NCI-H1930 (cell line): ENCODE results near the gene PAK4.
A peak's percentile ranks its signal among the peaks of the same experiment; 100 is the strongest.
"Not testable (repeated sequence)": the region's sequence is repeated elsewhere in the genome, so short reads cannot be mapped to it uniquely, and the experiment has no call there.

Experiments used
- DNase-seq, 2 experiments: peaks; one replicate each; lab custom pipeline; 2025; lab: John Stamatoyannopoulos, UW

PAK4 gene

GRCh38 chr19:39100500-39101166 lies 25.0 kb upstream of the PAK4 start:
- no peak for DNase-seq

GRCh38 chr19:39103151-39103550 lies 22.4 kb upstream of the PAK4 start:
- DNase-seq = no peak

- DNase-seq = no peak
Measured at GRCh38 chr19:39104186-39104596, 21.4 kb upstream of the PAK4 start.

- DNase-seq = no peak
Measured at GRCh38 chr19:39106194-39106593, 19.4 kb upstream of the PAK4 start.

GRCh38 chr19:39109641-39110040 lies 15.9 kb upstream of the PAK4 start:
- DNase-seq = no peak

DNA sequence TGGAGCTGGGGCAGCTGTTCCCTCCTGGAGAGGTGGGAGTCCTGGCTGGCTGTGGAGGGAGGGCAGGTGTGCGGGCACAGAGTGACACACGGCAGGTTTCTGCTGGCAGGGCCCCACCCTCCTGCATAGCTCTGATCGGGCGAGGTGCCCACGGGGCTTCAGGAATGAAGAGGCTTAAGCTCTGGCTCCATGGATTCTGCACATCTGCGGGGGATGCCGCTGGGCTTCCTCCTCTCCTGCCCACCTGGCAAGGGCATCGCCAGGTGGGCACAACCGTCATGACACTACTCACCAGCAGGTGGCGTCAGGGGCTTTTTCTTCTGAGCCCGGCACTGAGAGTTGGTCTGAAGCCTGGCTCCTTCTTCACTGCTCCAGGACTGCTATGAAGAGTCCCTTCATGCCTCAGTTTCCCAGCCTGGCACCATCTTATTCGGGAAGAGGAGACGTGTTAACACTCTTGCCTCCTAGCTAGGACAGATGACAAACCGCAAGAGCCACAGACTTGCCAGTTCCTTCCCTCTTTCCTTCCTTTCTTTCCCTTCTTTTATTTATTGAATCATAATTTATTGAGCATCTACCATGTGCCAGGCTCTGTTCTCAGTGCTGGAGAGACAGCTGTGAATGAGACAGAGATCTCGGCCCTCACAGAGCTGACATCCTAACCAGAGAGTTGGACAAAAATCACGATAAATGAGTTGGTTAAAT lies 15.2 kb upstream of the PAK4 start:
- DNase-seq = peak in 1 of 2 experiments; percentile 35

DNA sequence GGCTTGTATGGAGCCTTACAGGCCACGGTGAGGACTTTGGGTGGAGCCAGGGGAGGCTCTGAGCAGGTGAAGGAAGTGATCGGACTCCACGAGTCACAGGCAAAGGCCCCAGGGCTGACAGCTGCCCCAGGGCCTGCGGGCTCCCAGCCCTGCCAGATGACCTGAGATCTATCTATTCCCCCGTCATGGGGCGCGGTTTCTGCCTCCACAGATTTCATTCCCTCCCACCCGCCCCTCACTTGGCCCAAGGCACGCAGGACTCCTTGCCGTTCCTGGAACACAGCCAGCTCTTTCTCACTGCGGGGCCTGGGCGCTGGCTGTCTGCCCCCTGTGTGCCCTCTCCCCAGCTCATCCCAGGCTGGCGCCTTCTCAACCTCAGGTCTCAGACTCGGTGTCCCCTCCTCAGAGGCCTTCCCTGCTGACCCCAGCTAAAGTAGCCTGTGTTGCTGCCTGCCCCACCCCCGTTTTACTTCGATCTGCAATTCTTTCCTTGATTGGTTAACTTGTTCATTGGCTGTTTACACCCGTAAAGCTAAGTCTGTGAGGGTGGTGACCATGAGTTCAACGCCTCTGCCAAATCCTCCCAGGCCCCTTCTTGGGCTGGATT lies 13.9 kb upstream of the PAK4 start:
- DNase-seq = no peak

DNA sequence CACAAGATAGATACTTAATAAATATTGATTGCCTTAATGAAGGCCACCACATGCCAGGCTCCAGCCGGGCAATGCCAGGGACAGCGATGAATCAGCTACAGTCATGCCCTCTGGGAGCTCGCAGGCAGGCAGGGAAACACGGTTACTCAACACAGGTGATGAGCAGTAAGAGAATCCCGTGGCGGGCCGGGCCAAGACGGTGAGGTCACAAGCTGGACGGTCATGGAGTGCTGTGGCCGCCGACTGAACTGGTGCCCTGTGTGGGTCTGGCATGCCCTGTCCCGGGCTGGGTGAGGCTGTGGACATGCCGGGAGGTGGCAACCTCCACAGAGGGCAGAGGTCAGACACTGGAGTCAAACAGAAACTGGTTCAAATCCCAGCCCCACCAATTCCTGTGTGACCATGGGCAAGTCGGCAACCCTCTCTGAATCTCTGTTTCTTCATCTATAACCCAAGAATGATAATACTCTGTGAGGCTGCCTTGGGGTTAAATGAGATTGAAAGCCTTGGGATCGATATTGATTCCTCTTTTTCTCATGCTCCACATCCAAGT lies 13.2 kb upstream of the PAK4 start:
- DNase-seq = no peak

DNA sequence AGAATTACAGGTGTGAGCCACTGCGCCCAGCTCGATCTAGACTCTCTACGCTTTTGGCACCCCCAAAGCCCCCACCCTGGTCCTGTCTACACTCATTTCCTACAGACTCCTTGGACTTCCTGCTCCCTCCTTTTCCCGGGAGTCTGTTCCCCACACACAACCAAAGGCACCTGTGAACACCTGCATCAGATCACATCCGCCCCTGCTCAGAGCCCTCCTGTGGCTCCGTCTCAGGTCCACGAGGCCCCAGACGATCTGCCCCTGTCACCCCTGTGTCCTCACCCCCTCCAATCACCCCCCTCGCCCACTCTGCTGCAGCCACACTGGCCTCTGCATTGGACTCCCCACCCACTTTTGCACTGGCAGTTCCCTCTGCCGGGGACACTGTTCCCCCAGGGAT lies 12.4 kb upstream of the PAK4 start:
- no peak for DNase-seq

DNA sequence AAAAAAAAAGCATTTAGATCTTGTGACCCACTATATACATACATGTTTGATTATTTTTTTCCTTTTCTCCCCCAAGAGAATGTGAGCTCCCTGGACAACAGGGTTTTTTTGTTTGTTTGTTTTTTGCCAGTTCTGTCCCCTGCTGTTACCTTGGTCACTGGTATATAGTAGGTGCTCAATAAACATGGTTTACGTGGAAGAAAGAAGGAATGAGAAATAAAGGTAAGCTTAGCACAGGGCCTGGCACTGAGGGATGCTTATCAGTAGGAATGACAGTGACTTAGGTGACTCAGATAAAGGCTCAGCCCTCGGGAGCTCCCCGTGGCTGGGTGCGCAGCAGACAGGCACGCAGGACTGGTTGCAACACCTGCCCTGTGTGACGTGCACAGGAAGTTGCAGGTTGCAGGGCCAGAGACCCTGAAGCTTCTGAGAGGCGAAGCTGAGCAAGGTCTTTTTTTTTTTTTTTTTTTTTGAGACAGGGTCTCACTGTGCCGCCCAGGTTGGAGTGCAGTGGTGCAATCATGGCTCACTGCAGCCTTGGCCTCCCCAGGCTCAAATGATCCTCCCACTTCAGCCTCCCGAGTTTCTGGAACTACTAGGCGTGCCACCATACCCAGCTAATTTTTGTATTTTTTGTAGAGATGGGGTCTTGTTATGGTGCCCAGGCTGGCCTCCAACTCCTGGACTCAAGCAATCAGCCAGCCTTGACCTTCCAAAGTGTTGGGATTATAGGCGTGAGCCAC lies 10.3 kb upstream of the PAK4 start:
- no peak for DNase-seq

DNA sequence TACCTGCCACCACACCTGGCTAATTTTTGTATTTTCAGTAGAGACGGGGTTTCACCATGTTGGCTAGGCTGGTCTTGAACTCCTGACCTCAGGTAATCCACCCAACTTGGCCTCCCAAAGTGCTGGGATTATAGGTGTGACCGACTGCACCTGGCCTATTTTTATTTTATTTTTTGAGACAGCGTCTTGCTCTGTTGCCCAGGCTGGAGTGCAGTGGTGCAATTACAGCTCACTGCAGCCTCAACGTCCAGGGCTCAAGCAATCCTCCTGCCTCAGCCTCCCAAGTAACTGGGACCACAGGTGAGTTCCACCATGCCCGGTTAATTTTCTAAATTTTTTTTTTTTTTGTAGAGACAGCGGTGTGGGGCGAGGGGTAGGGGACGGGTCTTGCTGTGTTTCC lies 8.6 kb upstream of the PAK4 start:
- DNase-seq = not testable (repeated sequence)

DNA sequence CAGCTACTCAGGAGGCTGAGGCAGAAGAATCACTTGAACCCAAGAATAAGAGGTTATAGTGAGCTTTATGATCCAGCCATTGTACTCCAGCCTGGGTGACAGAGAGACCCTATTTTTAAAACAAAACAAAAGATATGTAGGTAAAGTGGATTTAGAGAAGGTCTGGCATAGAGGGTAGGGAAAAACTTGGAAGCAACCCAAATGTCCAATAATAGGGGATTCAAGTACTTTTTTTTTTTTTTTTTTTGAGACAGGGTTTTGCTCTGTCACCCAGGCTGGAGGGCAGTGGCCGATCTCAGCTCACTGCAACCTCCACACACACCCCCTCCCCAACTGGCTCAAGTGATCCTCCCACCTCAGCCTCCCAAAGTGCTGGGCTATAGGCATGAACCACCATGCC lies 5.8 kb upstream of the PAK4 start:
- no peak for DNase-seq

GRCh38 chr19:39122934-39123731 lies 2.5 kb upstream of the PAK4 start:
- no peak for DNase-seq

GRCh38 chr19:39124136-39124764 lies 1.3 kb upstream of the PAK4 start:
- DNase-seq = no peak

DNA sequence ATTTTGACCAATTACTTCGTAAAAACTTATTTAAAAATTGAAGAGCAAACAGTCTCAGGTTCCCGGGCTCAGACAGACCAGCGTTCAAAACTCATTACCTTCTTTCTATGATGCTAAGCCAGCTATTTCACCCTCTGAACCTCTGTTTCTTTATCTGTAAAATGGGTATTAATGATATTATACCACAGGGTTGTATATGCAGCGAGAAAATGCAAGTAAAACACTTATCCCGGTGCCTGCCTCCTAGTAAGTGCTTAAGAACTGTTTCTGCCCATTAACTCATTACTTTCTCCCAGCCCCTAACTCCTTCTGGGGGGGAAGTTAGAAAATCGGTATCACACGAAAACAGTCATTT lies 410 bp upstream of the PAK4 start:
- no peak for DNase-seq

- DNase-seq = no peak
Measured at GRCh38 chr19:39126312-39127187, 964 bp downstream of the PAK4 start.

DNA sequence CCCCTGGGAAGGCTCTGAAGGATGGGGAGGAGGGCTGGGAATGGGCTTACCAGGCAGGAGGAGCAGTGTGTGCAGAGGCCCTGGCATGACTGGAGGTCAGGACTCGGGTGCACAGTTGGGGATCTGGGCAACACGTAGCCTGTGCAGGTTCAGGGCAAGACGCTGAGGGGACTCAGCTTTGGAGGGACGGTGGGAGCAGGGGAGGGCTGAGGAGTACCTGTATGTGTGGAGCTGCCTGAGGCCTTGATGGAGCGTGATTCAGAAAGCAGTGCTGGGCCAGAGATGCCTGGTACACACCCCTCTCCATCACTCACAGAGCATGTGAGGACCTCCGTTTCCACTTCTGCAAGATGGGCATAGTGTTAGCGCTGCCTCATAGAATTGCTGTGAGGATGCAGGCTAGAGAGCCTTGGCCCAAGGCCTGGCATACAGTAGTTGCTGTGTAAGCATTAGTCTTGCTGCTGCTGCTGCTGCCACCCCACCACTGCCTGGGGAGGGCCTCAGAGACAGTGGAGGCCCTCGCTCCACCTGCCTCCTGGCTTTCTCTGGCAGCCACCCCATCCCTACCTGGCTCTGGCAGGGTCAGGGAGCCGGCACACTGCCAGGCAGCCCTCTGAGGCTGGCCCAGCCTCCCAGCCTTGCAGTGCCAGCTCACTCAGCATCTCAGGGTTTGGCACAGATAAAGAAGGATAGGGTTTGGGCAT lies 2.4 kb downstream of the PAK4 start:
- no peak for DNase-seq

DNA sequence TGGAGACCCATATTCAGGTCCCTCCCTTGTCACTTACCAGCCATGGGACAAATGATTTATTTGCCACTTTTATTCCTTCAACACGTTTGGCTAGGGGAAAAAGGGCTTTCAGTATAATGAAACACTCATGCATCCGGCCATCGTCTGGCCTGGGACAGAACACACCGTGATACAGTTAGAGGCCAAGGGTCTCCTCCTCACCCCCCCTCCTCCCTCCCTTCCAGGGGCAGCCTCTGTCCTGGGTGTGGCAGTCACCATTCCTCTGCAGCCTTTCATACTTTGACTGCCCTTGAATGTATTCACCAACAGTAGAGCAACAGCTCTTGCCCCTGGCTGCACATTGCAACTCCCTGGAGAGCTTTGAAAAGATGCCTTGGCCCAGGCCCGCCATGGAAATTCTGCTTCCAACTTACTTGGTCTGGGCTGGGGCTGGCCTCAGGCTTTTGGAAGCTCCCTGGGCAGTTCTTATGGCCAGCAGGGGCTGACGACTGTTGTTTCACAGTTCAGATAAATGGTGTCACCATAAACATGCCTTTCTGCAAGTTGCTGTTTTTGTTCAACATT lies 3.0 kb downstream of the PAK4 start:
- no peak for DNase-seq

DNA sequence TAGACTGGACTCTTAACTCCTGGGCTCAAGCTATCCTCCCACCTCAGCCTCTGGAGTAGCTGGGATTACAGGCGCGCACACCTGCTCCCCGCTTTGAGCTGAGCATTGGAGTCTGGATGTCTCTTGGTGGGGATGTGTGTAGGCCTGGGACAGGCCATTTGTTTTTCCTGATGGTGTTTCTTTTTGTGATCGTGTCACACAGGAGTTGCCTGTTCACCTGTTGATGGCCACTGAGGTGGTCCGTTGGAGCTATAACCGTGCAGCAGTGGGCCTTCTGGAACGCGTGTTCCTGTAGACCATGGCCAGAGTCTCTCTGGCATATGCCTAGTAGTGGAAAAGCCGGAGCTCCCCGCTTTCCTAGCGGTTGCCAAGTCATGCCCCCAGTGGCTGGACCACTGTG lies 3.5 kb downstream of the PAK4 start:
- DNase-seq = no peak
